Measurements from ENCODE around the gene CCL18. TPM values are rescaled to one million over a fixed set of nuclear protein-coding genes. Genes with fewer than 3 reads are reported as not detected.

The CCL18 gene
- total and polyA plus RNA-seq, 9 of the 15 experiments (the other 6 are each of a cell fraction or from before 2014, with no cell fraction given): not detected

GRCh38 chr17:36074365-36074764 lies 10.3 kb downstream of the CCL18 start:
- H3K9ac ChIP-seq (ENCODE audit: insufficient read depth in 1 of 2, low read depth in 2 of 2, low read length in 2 of 2): no peak overlapping the region
- intact Hi-C loops (cut with micrococcal nuclease): loop anchor here (5.0 to 10.0 kb wide), 2 partner anchors 107 to 230 kb away; no protein-coding TSS in a partner anchor
- no peak overlapping the region for H3K4me3 ChIP-seq
- no peak for TF ChIP-seq HDGF (IDR thresholded peaks at IDR 0.05)
- TF ChIP-seq, protein P1, sequence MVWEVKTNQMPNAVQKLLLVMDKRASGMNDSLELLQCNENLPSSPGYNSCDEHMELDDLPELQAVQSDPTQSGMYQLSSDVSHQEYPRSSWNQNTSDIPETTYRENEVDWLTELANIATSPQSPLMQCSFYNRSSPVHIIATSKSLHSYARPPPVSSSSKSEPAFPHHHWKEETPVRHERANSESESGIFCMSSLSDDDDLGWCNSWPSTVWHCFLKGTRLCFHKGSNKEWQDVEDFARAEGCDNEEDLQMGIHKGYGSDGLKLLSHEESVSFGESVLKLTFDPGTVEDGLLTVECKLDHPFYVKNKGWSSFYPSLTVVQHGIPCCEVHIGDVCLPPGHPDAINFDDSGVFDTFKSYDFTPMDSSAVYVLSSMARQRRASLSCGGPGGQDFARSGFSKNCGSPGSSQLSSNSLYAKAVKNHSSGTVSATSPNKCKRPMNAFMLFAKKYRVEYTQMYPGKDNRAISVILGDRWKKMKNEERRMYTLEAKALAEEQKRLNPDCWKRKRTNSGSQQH (CRISPR knock-in tag; IDR thresholded peaks at IDR 0.05): no peak
- TF ChIP-seq EHMT2 (IDR thresholded peaks at IDR 0.05): no peak
- no peak for TF ChIP-seq GTF2B (IDR thresholded peaks at IDR 0.05; ENCODE audit: extremely low read depth, insufficient read length)
- no peak for TF ChIP-seq SAFB (IDR thresholded peaks at IDR 0.05; ENCODE audit: borderline replicate concordance, low read depth, low read length)
- no peak for TF ChIP-seq CBX8 (IDR thresholded peaks at IDR 0.05; ENCODE audit: borderline replicate concordance, extremely low read depth, low read depth, low read length, poor library complexity, severe bottlenecking)
- TF ChIP-seq KHSRP (IDR thresholded peaks at IDR 0.05): no peak
- no peak for TF ChIP-seq CHD2 (IDR thresholded peaks at IDR 0.05; ENCODE audit: low read depth, low read length)
- TF ChIP-seq C11orf30 (IDR thresholded peaks at IDR 0.05; ENCODE audit: low read depth): no peak
- TF ChIP-seq DMBX1 (CRISPR knock-in tag; IDR thresholded peaks at IDR 0.05; ENCODE audit: borderline replicate concordance): no peak

More at GRCh38 chr17:36074365-36074764, 10.3 kb downstream of the CCL18 start:
- no peaks in the 10 kb centered on the region for H3K79me2 ChIP-seq (ENCODE audit: control insufficient read depth, insufficient read depth, low read length)
- no peak overlapping the region for H3K27ac ChIP-seq (ENCODE audit: extremely low read depth, low read depth, low read length)
- H3K4me2 ChIP-seq (ENCODE audit: insufficient read depth, low read length): no peak overlapping the region
- FAIRE-seq (no peak), DNase-seq (ENCODE audit: extremely low read depth in 1 of 4, low spot score in 3 of 4) (no peak), ATAC-seq (no peak)
- H3K9me1 ChIP-seq (ENCODE audit: control insufficient read depth, insufficient read depth, low read length): no peaks in the 10 kb centered on the region
- WGBS (ENCODE audit: insufficient coverage, low coverage, missing lambda C conversion rate): 0% methylated on average over 1 of the region's 1 CpG
- no peaks in the 10 kb centered on the region for H3K9me3 ChIP-seq (replicated peaks; ENCODE audit: control insufficient read depth, insufficient read depth, low read depth, low read length)
- H2AFZ ChIP-seq (ENCODE audit: low read depth, low read length): no peak overlapping the region
- H4K20me1 ChIP-seq (replicated peaks; ENCODE audit: control insufficient read depth, insufficient read depth, low read length): no peaks in the 10 kb centered on the region
- H3K4me1 ChIP-seq (replicated peaks in 1 of 2; ENCODE audit: control insufficient read depth in 2 of 2, insufficient read depth in 2 of 2, low read length in 2 of 2): no peaks in the 10 kb centered on the region
- in situ Hi-C loops (cut with MboI): no loop called here
- ChIA-PET CTCF (ENCODE audit: low intra/inter-chr PET ratio) (no interaction called here), POLR2A (interaction anchor here (1.2 kb wide), 2 partner anchors 17 to 98 kb away, joined by 3 read pairs; no protein-coding TSS in a partner anchor)
- no peaks in the 10 kb centered on the region for H3K36me3 ChIP-seq (ENCODE audit: control insufficient read depth, insufficient read depth, low read length)
- H3K27me3 ChIP-seq (ENCODE audit: control insufficient read depth in 2 of 2, insufficient read depth in 2 of 2, low read length in 2 of 2): peaks cover 4 to 14% of the 10 kb centered on the region in 2 experiments; a peak in 4 of 5 replicates
- no TSS peak for BruUV-seq (replicated peaks)
